Adrenal gland (tissue), 5 donors: ENCODE measurements around the gene SLC9A6.

Experiments used
- POLR2A ChIP-seq, 2 donors: fragments of 450-650 bp; IDR thresholded peaks; one replicate each; pipeline ENCODE4 v1.6.1; 2017; ENCODE audit warnings: antibody characterized with exemption in 2 of 2, mild to moderate bottlenecking in 2 of 2, moderate library complexity in 1 of 2
- TF ChIP-seq, protein P1 (sequence below), 6 experiments: fragments of 450-650 bp in 4 of 6; fragments of 200-600 bp in 2 of 6; sonication (generic) in 1 of 6; IDR thresholded peaks; 1 replicate in 5 of 6; 2 replicates in 1 of 6; pipeline versions ENCODE4 v1.5.1 to v1.8.0; 2016 to 2021; ENCODE audit warnings: antibody characterized with exemption in 6 of 6, mild to moderate bottlenecking in 2 of 6, moderate library complexity in 1 of 6
- donor health status: DM: no; HTN: no; CAD: no.

DNA sequence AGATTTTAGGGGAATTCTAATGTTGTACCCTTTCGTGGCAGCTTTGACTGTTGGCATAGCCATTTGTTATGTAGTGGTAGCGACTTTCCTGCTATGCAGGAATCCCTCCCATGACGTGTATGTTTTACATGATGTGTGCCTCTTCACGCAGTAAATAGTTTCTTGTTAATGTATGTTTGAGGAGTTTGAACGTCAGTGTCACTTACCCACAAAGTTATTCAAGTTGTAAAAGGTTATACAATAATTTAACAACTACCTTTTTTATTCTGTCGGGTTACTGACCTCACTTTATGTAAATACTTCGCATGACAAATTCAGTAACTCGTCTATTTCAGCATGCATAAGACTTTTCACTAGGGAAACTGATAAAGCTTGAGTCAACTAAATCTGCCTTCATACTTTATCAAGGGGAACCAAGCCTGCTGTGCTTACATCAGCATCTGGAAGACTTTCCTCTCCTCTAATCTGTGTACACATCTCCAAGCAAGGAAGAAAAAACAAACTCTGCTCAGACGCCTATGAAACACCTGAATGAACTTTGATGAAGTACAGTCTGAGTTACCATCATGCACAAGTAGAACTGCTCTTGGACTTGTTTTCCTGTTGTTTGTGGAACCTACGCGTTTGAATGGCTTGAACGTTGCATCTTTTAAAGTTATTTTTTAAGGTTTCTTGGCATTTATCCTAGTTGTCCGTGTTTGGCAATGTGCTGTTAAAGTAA lies 61.2 kb downstream of the SLC9A6 start:
- TF ChIP-seq, protein P1, sequence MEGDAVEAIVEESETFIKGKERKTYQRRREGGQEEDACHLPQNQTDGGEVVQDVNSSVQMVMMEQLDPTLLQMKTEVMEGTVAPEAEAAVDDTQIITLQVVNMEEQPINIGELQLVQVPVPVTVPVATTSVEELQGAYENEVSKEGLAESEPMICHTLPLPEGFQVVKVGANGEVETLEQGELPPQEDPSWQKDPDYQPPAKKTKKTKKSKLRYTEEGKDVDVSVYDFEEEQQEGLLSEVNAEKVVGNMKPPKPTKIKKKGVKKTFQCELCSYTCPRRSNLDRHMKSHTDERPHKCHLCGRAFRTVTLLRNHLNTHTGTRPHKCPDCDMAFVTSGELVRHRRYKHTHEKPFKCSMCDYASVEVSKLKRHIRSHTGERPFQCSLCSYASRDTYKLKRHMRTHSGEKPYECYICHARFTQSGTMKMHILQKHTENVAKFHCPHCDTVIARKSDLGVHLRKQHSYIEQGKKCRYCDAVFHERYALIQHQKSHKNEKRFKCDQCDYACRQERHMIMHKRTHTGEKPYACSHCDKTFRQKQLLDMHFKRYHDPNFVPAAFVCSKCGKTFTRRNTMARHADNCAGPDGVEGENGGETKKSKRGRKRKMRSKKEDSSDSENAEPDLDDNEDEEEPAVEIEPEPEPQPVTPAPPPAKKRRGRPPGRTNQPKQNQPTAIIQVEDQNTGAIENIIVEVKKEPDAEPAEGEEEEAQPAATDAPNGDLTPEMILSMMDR (IDR thresholded peaks at IDR 0.05), result no peak
- TF ChIP-seq POLR2A (IDR thresholded peaks at IDR 0.05), result no peak
